Trophoblast cell (in vitro differentiated cells and primary cell): ENCODE data around the gene ZNF280D.
A peak's percentile ranks its signal among the peaks of the same experiment; 100 is the strongest.

Source experiments
- DNase-seq, 2 donors: peaks; one replicate each; pipeline ENCODE4 v3.0.0-alpha.2; 2016
- H2AFZ ChIP-seq: 2 replicates; pipeline ENCODE4 v1.6.1; 2013; ENCODE audit warnings: low read length, moderate library complexity, mild to moderate bottlenecking; ENCODE audit not compliant: insufficient read depth, poor library complexity
- H2AK5ac ChIP-seq: 2 replicates; pipeline ENCODE4 v1.6.1; 2013; ENCODE audit warnings: mild to moderate bottlenecking, low read length
- H2BK120ac ChIP-seq: 2 replicates; pipeline ENCODE4 v1.6.1; 2013; ENCODE audit warnings: low read length, mild to moderate bottlenecking, moderate library complexity; ENCODE audit not compliant: insufficient read depth, poor library complexity
- H2BK12ac ChIP-seq: 2 replicates; pipeline ENCODE4 v1.6.1; 2013; ENCODE audit warnings: mild to moderate bottlenecking, low read length, moderate library complexity
- H2BK5ac ChIP-seq: 2 replicates; pipeline ENCODE4 v1.6.1; 2013; ENCODE audit warnings: low read length, low read depth, moderate library complexity, mild to moderate bottlenecking; ENCODE audit not compliant: poor library complexity
- H3K14ac ChIP-seq: 2 replicates; pipeline ENCODE4 v1.6.1; 2013; ENCODE audit warnings: mild to moderate bottlenecking, low read length
- H3K18ac ChIP-seq: 2 replicates; pipeline ENCODE4 v1.6.1; 2013; ENCODE audit warnings: mild to moderate bottlenecking, low read length
- H3K23ac ChIP-seq: 2 replicates; pipeline ENCODE4 v1.6.1; 2013; ENCODE audit warnings: low read length
- H3K27ac ChIP-seq: 2 replicates; pipeline ENCODE4 v1.5.1; 2013; ENCODE audit warnings: low read depth, mild to moderate bottlenecking, inconsistent platforms, low read length, moderate library complexity
- H3K27me3 ChIP-seq: 2 replicates; pipeline ENCODE4 v1.6.1; 2013; ENCODE audit warnings: inconsistent platforms, mild to moderate bottlenecking, low read length, moderate library complexity; ENCODE audit not compliant: insufficient read depth
- H3K36me3 ChIP-seq, 2 experiments: 1 replicate in 1 of 2; 2 replicates in 1 of 2; pipeline ENCODE4 v1.6.1; 2013; ENCODE audit warnings: low read length in 2 of 2, mild to moderate bottlenecking in 2 of 2, moderate library complexity in 1 of 2; ENCODE audit not compliant: insufficient read depth in 2 of 2, control insufficient read depth in 1 of 2
- H3K4ac ChIP-seq: 2 replicates; pipeline ENCODE4 v1.6.1; 2013; ENCODE audit warnings: low read depth, mild to moderate bottlenecking, low read length, moderate library complexity
- H3K4me1 ChIP-seq, 2 experiments: 1 replicate in 1 of 2; 2 replicates in 1 of 2; pipeline ENCODE4 v1.6.1; 2013; ENCODE audit warnings: low read length in 2 of 2, mild to moderate bottlenecking in 2 of 2, moderate library complexity in 1 of 2; ENCODE audit not compliant: insufficient read depth in 2 of 2, control insufficient read depth in 1 of 2
- H3K4me2 ChIP-seq: 2 replicates; pipeline ENCODE4 v1.6.1; 2013; ENCODE audit warnings: inconsistent platforms, mild to moderate bottlenecking, low read length, moderate library complexity
- H3K4me3 ChIP-seq: 2 replicates; pipeline ENCODE4 v1.5.1; 2013; ENCODE audit warnings: mild to moderate bottlenecking, low read depth, low read length, inconsistent platforms
- H3K79me1 ChIP-seq: one replicate; pipeline ENCODE4 v1.6.1; 2013; ENCODE audit warnings: low read length
- H3K79me2 ChIP-seq: 2 replicates; pipeline ENCODE4 v1.6.1; 2013; ENCODE audit warnings: low read length, mild to moderate bottlenecking; ENCODE audit not compliant: control insufficient read depth, insufficient read depth, poor library complexity
- H3K9ac ChIP-seq: 2 replicates; pipeline ENCODE4 v1.6.1; 2013; ENCODE audit warnings: mild to moderate bottlenecking, low read length
- H3K9me3 ChIP-seq: 2 replicates; pipeline ENCODE4 v1.6.1; 2013; ENCODE audit warnings: low read depth, mild to moderate bottlenecking, control low read depth, inconsistent platforms, low read length; ENCODE audit not compliant: insufficient read depth
- H4K12ac ChIP-seq: 2 replicates; pipeline ENCODE4 v1.6.1; 2013; ENCODE audit warnings: low read depth, mild to moderate bottlenecking, low read length, moderate library complexity
- H4K8ac ChIP-seq: 2 replicates; pipeline ENCODE4 v1.6.1; 2013; ENCODE audit warnings: low read depth, mild to moderate bottlenecking, low read length, moderate library complexity
- H4K91ac ChIP-seq: one replicate; pipeline ENCODE4 v1.6.1; 2013; ENCODE audit warnings: low read depth, mild to moderate bottlenecking, low read length, moderate library complexity
- WGBS: extraction: QIAGEN DNeasy Blood & Tissue Kit; methylation state at CpG from one replicate; pipeline ENCODE4 v1.1.7; 2013; ENCODE audit warnings: missing lambda C conversion rate; ENCODE audit not compliant: insufficient read length, insufficient coverage; ENCODE audit errors: extremely low coverage; 5-methylcytosine and 5-hydroxymethylcytosine counted together

ZNF280D gene

DNA sequence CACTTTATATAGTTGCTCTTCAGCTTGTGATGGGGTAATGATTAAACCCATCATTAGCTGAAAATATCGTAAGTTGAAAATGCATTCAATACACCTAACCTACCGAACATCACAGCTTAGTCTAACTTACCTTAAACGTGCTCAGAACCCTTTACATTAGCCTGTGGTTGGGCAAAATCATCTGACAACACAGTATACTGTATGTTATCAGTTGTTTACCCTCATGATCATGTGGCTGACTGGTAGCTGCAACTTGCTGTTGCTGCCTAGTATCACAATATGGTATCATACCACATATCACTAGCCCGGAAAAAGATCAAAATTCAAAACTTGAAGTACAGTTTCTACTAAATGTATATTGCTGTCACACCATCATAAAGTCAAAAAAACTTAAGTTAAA, 9.5 kb downstream of the ZNF280D start:
- Histone ChIP-seq H2AFZ (no peak overlapping the region), H3K9me3 (no peaks in the 10 kb centered on the region), H3K9ac (no peak overlapping the region), H2AK5ac (no peak overlapping the region), H3K79me2 (no peaks in the 10 kb centered on the region), H2BK5ac (no peak overlapping the region), H3K4ac (no peak overlapping the region), H3K14ac (no peak overlapping the region), H4K12ac (no peak overlapping the region), H3K23ac (no peak overlapping the region), H3K4me2 (no peak overlapping the region), H4K91ac (no peak overlapping the region), H4K8ac (no peak overlapping the region), H2BK120ac (no peak overlapping the region), H3K79me1 (no peaks in the 10 kb centered on the region), H3K4me1 (no peaks in the 10 kb centered on the region), H3K18ac (no peak overlapping the region), H3K36me3 (no peaks in the 10 kb centered on the region), H3K27ac (no peak overlapping the region), H2BK12ac (no peak overlapping the region), H3K27me3 (no peaks in the 10 kb centered on the region), H3K4me3 (no peak overlapping the region)
- WGBS = no CpG with 5 or more reads among the region's 4 CpGs
- no peak for DNase-seq

DNA sequence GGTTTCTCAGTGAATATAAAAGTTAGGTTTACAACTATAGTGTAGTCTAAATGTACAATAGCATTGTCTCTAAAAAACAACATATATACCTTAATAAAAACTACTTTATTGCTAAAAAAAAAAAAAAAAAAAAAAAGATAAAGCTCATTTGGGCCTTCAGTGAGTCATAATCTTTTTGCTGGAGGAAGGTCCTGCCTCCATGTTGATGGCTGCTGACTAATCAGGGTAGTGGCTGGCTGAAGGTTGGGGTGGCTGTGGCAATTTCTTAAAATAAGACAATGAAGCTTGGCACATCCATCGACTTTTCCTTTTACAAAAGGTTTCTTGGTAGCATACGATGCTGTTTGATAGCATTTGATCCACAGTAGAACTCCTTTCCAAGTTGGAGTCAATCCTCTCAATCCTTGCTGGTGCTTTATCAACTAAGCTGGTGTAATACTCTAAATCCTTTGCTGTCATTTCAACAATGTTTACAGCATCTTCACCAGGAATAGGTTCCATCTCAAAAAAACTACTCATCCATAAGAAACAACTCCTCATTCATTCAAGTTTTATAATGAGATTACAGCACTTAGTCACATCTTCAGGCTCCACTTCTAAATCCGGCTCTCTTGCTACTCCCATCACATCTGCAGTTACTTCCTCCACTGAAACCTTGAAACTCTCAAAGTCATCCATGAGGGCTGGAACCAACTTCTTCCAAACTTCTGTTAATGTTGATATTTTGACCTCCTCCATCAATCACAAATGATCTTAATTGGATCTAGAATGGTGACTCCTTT, 13.3 kb downstream of the ZNF280D start:
- H3K9me3 ChIP-seq = no peaks in the 10 kb centered on the region
- no peak overlapping the region for H4K91ac ChIP-seq
- H3K9ac ChIP-seq = no peak overlapping the region
- H2BK12ac ChIP-seq = no peak overlapping the region
- no peak overlapping the region for H3K27ac ChIP-seq
- no peaks in the 10 kb centered on the region for H3K4me1 ChIP-seq
- no peaks in the 10 kb centered on the region for H3K27me3 ChIP-seq
- no peaks in the 10 kb centered on the region for H3K79me1 ChIP-seq
- H3K18ac ChIP-seq = no peak overlapping the region
- H3K79me2 ChIP-seq = no peaks in the 10 kb centered on the region
- no peak overlapping the region for H3K4ac ChIP-seq
- no peak overlapping the region for H3K23ac ChIP-seq
- H3K4me3 ChIP-seq = no peak overlapping the region
- no peak overlapping the region for H2AK5ac ChIP-seq
- no peak overlapping the region for H2BK5ac ChIP-seq
- WGBS = no CpG with 5 or more reads among the region's 3 CpGs
- no peak overlapping the region for H2AFZ ChIP-seq
- no peaks in the 10 kb centered on the region for H3K36me3 ChIP-seq
- no peak overlapping the region for H3K14ac ChIP-seq
- no peak overlapping the region for H4K8ac ChIP-seq
- H2BK120ac ChIP-seq = no peak overlapping the region
- DNase-seq = no peak
- no peak overlapping the region for H4K12ac ChIP-seq
- H3K4me2 ChIP-seq = no peak overlapping the region

DNA sequence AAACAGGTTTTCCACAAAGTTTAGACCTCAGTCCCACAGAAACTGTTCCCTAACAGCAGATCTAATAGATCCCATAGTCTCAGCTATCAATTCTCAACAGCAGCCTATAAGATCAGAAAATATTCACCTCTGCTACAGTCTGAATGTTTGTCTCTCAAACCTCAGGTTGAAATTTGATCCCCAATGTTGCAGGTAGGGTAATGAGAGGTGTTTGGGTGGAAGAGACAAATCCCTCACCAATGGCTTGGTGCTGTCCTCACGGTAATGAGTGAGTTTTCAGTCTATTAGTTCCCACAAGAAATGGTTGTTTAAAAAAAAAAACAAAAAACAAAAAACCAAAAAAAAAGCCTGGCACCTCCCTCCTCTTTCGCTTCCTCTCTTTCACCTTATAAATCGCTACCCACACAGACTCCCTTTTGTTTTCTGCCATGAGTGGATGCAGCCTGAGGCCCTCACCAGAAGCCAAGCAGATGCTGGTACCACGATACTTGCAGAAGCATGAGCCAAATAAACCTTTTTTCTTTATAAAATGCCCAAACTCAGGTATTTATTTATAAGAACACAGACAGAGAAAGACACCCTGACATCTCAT, 14.2 kb downstream of the ZNF280D start:
- no peaks in the 10 kb centered on the region for H3K79me1 ChIP-seq
- DNase-seq = peak in 1 of 2 donors; percentile 38
- no peaks in the 10 kb centered on the region for H3K36me3 ChIP-seq
- H4K12ac ChIP-seq = no peak overlapping the region
- no peak overlapping the region for H2AK5ac ChIP-seq
- no peak overlapping the region for H2BK12ac ChIP-seq
- H3K27ac ChIP-seq = no peak overlapping the region
- H3K9ac ChIP-seq = no peak overlapping the region
- H3K9me3 ChIP-seq = no peaks in the 10 kb centered on the region
- H2BK5ac ChIP-seq = no peak overlapping the region
- H4K8ac ChIP-seq = no peak overlapping the region
- H3K27me3 ChIP-seq = no peaks in the 10 kb centered on the region
- no peak overlapping the region for H4K91ac ChIP-seq
- H3K4me1 ChIP-seq = no peaks in the 10 kb centered on the region
- no peak overlapping the region for H2BK120ac ChIP-seq
- no peak overlapping the region for H3K4me3 ChIP-seq
- H3K23ac ChIP-seq = no peak overlapping the region
- no peak overlapping the region for H3K4me2 ChIP-seq
- H3K14ac ChIP-seq = no peak overlapping the region
- no peaks in the 10 kb centered on the region for H3K79me2 ChIP-seq
- no peak overlapping the region for H3K4ac ChIP-seq
- no peak overlapping the region for H3K18ac ChIP-seq
- no CpG with 5 or more reads among the region's 4 CpGs for WGBS
- H2AFZ ChIP-seq = no peak overlapping the region

DNA sequence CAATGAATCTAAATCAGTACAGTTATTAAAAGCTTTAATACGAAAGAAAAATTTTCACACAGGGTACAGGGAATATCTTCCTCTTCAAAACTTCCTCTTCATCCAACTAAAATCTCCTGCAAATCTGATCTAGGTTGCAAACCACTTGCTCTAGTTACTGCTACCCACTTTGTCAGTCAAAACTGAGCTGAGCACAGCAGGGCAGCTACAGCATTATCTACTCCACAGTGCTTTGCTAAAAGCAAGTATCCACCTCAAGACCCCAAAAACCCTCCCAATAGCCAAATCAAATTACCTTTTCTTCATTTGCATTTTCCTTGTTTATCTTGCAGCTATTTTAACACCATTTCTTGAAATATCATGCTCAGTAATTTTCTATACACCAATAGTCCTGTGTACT, 14.7 kb downstream of the ZNF280D start:
- no peaks in the 10 kb centered on the region for H3K4me1 ChIP-seq
- no peak overlapping the region for H4K12ac ChIP-seq
- no peak overlapping the region for H3K18ac ChIP-seq
- H3K4me3 ChIP-seq = no peak overlapping the region
- H2AK5ac ChIP-seq = no peak overlapping the region
- no peak overlapping the region for H2BK120ac ChIP-seq
- no peak overlapping the region for H2BK12ac ChIP-seq
- no peak overlapping the region for H3K4me2 ChIP-seq
- H3K27ac ChIP-seq = no peak overlapping the region
- no peak overlapping the region for H3K14ac ChIP-seq
- H3K27me3 ChIP-seq = no peaks in the 10 kb centered on the region
- no peak overlapping the region for H2AFZ ChIP-seq
- H3K9me3 ChIP-seq = no peaks in the 10 kb centered on the region
- WGBS = no CpG with 5 or more reads among the region's 1 CpG
- no peak overlapping the region for H3K9ac ChIP-seq
- no peak for DNase-seq
- H3K36me3 ChIP-seq = no peaks in the 10 kb centered on the region
- no peak overlapping the region for H2BK5ac ChIP-seq
- H3K23ac ChIP-seq = no peak overlapping the region
- H4K8ac ChIP-seq = no peak overlapping the region
- H3K79me2 ChIP-seq = no peaks in the 10 kb centered on the region
- H4K91ac ChIP-seq = no peak overlapping the region
- no peak overlapping the region for H3K4ac ChIP-seq
- no peaks in the 10 kb centered on the region for H3K79me1 ChIP-seq
